Measurements from ENCODE around the gene CDH13. TPM values are rescaled to one million over a fixed set of nuclear protein-coding genes. Genes with fewer than 3 reads are reported as not detected.

Gene CDH13
- total and polyA plus RNA-seq, 2 of the 8 experiments (the other 6 are each of a cell fraction or from before 2014, with no cell fraction given), result 2.3 to 2.4 TPM

DNA sequence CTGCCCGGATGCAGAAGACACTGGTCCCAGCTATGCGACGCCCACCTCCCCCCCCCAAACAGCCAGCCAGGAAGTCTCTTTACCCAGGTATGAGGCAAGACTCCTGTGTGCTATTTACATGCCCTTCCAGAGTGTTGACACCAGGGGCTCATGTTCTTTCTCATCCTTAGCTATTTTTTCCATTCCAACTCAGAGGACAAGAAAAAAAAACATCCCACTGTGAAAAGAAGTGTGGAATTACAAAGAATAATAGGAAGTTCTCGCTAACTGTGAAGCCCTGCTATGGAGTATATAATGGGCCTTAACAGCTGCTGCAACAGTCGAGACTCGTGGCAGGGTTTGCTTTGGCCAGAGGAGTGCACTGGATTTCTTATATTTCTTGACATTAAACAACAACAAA is 584.9 kb downstream of the CDH13 start:
- WGBS, 2 experiments (ENCODE audit: extremely low coverage in 1 of 2, insufficient coverage in 1 of 2, insufficient read length in 1 of 2, insufficient replicate concordance in 2 of 2, low coverage in 1 of 2, low lambda C conversion rate in 2 of 2, missing lambda C conversion rate in 1 of 2), result 84% methylated on average over 6 of the region's 6 CpGs; no CpG with 5 or more reads in 1 of the 2 experiments
- no peak overlapping the region for H2BK15ac ChIP-seq (ENCODE audit: low read length)
- H3K23ac ChIP-seq (ENCODE audit: insufficient read length), result no peak overlapping the region
- H2AK5ac ChIP-seq (ENCODE audit: low read depth, low read length), result no peak overlapping the region
- H3K4me2 ChIP-seq (ENCODE audit: insufficient read depth in 1 of 2, low read depth in 2 of 2, low read length in 2 of 2), result no peak overlapping the region
- no peak overlapping the region for H2BK12ac ChIP-seq (ENCODE audit: low read depth, low read length)
- H3K18ac ChIP-seq (ENCODE audit: extremely low read depth, low read length), result no peak overlapping the region
- no peak overlapping the region for H3K9ac ChIP-seq (replicated peaks in 1 of 4; ENCODE audit: extremely low read depth in 1 of 4, low read depth in 3 of 4, low read length in 3 of 4)
- no peaks in the 10 kb centered on the region for H3K36me3 ChIP-seq (ENCODE audit: control insufficient read depth in 2 of 4, insufficient read depth in 4 of 4, low read length in 3 of 4)
- no peaks in the 10 kb centered on the region for H3K79me1 ChIP-seq (ENCODE audit: low read depth, low read length)
- no peaks in the 10 kb centered on the region for H3K23me2 ChIP-seq (ENCODE audit: low read depth, low read length)
- H2BK5ac ChIP-seq (ENCODE audit: low read depth, low read length), result 0 out of 2 replicates have a peak overlapping the region, but pooled peaks have one; percentile 19
- no peaks in the 10 kb centered on the region for H3K79me2 ChIP-seq (ENCODE audit: control insufficient read depth in 1 of 2, insufficient read depth in 2 of 2, low read length in 2 of 2)
- H4K5ac ChIP-seq (ENCODE audit: insufficient read length, low read depth, low read length), result no peak overlapping the region
- ChIA-PET CTCF (ENCODE audit: partially characterized antibody) (interaction anchor here (0.8 to 3.3 kb wide), 8 partner anchors 11 to 571 kb away, joined by 3 to 20 read pairs (median 4); no protein-coding TSS in a partner anchor), POLR2A (ENCODE audit: partially characterized antibody) (interaction anchor here (0.6 kb wide), 1 partner anchor 60 kb away, joined by 5 read pairs; no protein-coding TSS in a partner anchor)
- no peak for TF ChIP-seq HDAC6 (IDR thresholded peaks at IDR 0.05; ENCODE audit: low read depth, low read length)
- TF ChIP-seq RXRA (IDR thresholded peaks at IDR 0.05; ENCODE audit: insufficient read depth, low read depth, low read length), result no peak
- no peak for TF ChIP-seq CTBP2 (IDR thresholded peaks at IDR 0.05; ENCODE audit: borderline replicate concordance, insufficient read depth, insufficient read length, low read length)
- no peak for TF ChIP-seq JUND (IDR thresholded peaks at IDR 0.05; ENCODE audit: low read length)
- TF ChIP-seq SP1 (IDR thresholded peaks at IDR 0.05; ENCODE audit: low read depth, low read length), result no peak
- no peak for TF ChIP-seq SIN3A (conservative IDR thresholded peaks at IDR 0.05 in 1 of 2, IDR thresholded peaks at IDR 0.05 in 1 of 2; ENCODE audit: low read depth in 1 of 2, low read length in 2 of 2)
- no peak for TF ChIP-seq RNF2 (IDR thresholded peaks at IDR 0.05; ENCODE audit: borderline replicate concordance, low read depth, low read length, missing control alignments, poor library complexity, severe bottlenecking)
- peak; percentile 79 for TF ChIP-seq CEBPB (IDR thresholded peaks at IDR 0.05; ENCODE audit: low read depth, low read length)
- TF ChIP-seq JUN (IDR thresholded peaks at IDR 0.05; ENCODE audit: low read depth, low read length), result no peak
- H3K14ac ChIP-seq (ENCODE audit: insufficient read length), result no peak overlapping the region
- peaks cover 0 to 8% (median 0%) of the 10 kb centered on the region in 4 experiments; a peak in 3 of 7 replicates for H3K4me1 ChIP-seq (replicated peaks in 1 of 4; ENCODE audit: control insufficient read depth in 3 of 4, insufficient read depth in 4 of 4, low read length in 3 of 4)
- H3K27ac ChIP-seq (ENCODE audit: low read depth, low read length), result no peak overlapping the region
- no peaks in the 10 kb centered on the region for H4K20me1 ChIP-seq (replicated peaks in 1 of 2; ENCODE audit: control insufficient read depth in 1 of 2, insufficient read depth in 2 of 2, low read length in 2 of 2)
- no peak for DNase-seq (ENCODE audit: low read depth in 1 of 2, low spot score in 2 of 2)
- no peak overlapping the region for H2BK120ac ChIP-seq (replicated peaks; ENCODE audit: low read depth, low read length)
- H3K9me3 ChIP-seq (ENCODE audit: insufficient read depth in 2 of 2, low read depth in 1 of 2, low read length in 1 of 2), result no peaks in the 10 kb centered on the region
- no peak overlapping the region for H3K4me3 ChIP-seq (ENCODE audit: extremely low read depth in 1 of 4, insufficient read depth in 2 of 4, low read depth in 3 of 4, low read length in 4 of 4)
- H3K56ac ChIP-seq (replicated peaks; ENCODE audit: insufficient read length, low read depth, low read length), result no peak overlapping the region
- no peak overlapping the region for H3K4ac ChIP-seq (replicated peaks; ENCODE audit: insufficient read length, low read depth, low read length)
- no peak overlapping the region for H4K91ac ChIP-seq (replicated peaks; ENCODE audit: insufficient read length, low read length)
- no peak for FAIRE-seq
- no peak overlapping the region for H2AFZ ChIP-seq (ENCODE audit: low read length)
- H4K8ac ChIP-seq (ENCODE audit: extremely low read depth, insufficient read depth, low read length), result no peak overlapping the region
- H2BK20ac ChIP-seq (ENCODE audit: low read length), result no peak overlapping the region
- H3K27me3 ChIP-seq (replicated peaks in 1 of 4; ENCODE audit: control insufficient read depth in 3 of 4, extremely low read depth in 1 of 4, insufficient read depth in 3 of 4, low read length in 3 of 4), result no peaks in the 10 kb centered on the region
